Stimulated activated CD4-positive, alpha-beta T cell treated with anti-CD3 and anti-CD28 coated beads, Interleukin-12 subunit alpha, Interleukin-12 subunit beta, amount 100 ng/mL, for 4 hours (primary cell): ENCODE measurements around the gene PLAC8L1.

Experiments
- DNase-seq: peaks from one replicate; pipeline ENCODE4 v3.0.0-alpha.2; 2020

Gene PLAC8L1

GRCh38 chr5:146078566-146078965, 26.8 kb downstream of the PLAC8L1 start:
- no peak for DNase-seq

GRCh38 chr5:146076455-146076854, 28.9 kb downstream of the PLAC8L1 start:
- no peak for DNase-seq

- no peak for DNase-seq
Observed at GRCh38 chr5:146076028-146076427, 29.3 kb downstream of the PLAC8L1 start.

- no peak for DNase-seq
Observed at GRCh38 chr5:146073239-146073900, 32.0 kb downstream of the PLAC8L1 start.

- DNase-seq = no peak
Observed at GRCh38 chr5:146072595-146072994, 32.8 kb downstream of the PLAC8L1 start.

- no peak for DNase-seq
Observed at GRCh38 chr5:146071171-146071570, 34.2 kb downstream of the PLAC8L1 start.

- no peak for DNase-seq
Observed at GRCh38 chr5:146070746-146071145, 34.6 kb downstream of the PLAC8L1 start.

- DNase-seq = no peak
Observed at GRCh38 chr5:146069780-146070099, 35.6 kb downstream of the PLAC8L1 start.

GRCh38 chr5:146068977-146069779, 36.2 kb downstream of the PLAC8L1 start:
- no peak for DNase-seq

- DNase-seq = no peak
Observed at GRCh38 chr5:146068206-146068605, 37.2 kb downstream of the PLAC8L1 start.

GRCh38 chr5:146066968-146067367, 38.4 kb downstream of the PLAC8L1 start:
- no peak for DNase-seq

GRCh38 chr5:146060221-146060585, 45.2 kb downstream of the PLAC8L1 start:
- DNase-seq = no peak

GRCh38 chr5:146059460-146060220, 45.7 kb downstream of the PLAC8L1 start:
- DNase-seq = no peak

- DNase-seq = no peak
Observed at GRCh38 chr5:146055432-146055831, 49.9 kb downstream of the PLAC8L1 start.

- no peak for DNase-seq
Observed at GRCh38 chr5:146052780-146053179, 52.6 kb downstream of the PLAC8L1 start.

- DNase-seq = no peak
Observed at GRCh38 chr5:146051678-146052077, 53.7 kb downstream of the PLAC8L1 start.

GRCh38 chr5:146050086-146050485, 55.3 kb downstream of the PLAC8L1 start:
- no peak for DNase-seq

GRCh38 chr5:146049704-146050026, 55.7 kb downstream of the PLAC8L1 start:
- DNase-seq = no peak

- no peak for DNase-seq
Observed at GRCh38 chr5:146048994-146049703, 56.2 kb downstream of the PLAC8L1 start.

- DNase-seq = no peak
Observed at GRCh38 chr5:146047396-146047795, 58.0 kb downstream of the PLAC8L1 start.

GRCh38 chr5:146043722-146044121, 61.7 kb downstream of the PLAC8L1 start:
- DNase-seq = no peak

- no peak for DNase-seq
Observed at GRCh38 chr5:146042628-146043279, 62.6 kb downstream of the PLAC8L1 start.
